Upper lobe of left lung (tissue), 4 donors: ENCODE data around the gene THOC5.

Experiments
- EP300 ChIP-seq, 4 donors: sonication (generic); formaldehyde crosslinking; IDR thresholded peaks; one replicate each; pipeline ENCODE4 v1.5.1; 2017; ENCODE audit warnings: antibody characterized with exemption in 4 of 4, control low read depth in 2 of 4
- POLR2A ChIP-seq, 4 donors: fragments of 450-650 bp; IDR thresholded peaks; one replicate each; pipeline ENCODE4 v1.5.1; 2016 to 2017; ENCODE audit warnings: antibody characterized with exemption in 4 of 4, mild to moderate bottlenecking in 2 of 4
- POLR2AphosphoS5 ChIP-seq, 2 donors: sonication (generic); formaldehyde crosslinking; IDR thresholded peaks; one replicate each; pipeline ENCODE4 v1.5.1; 2017; ENCODE audit warnings: antibody characterized with exemption in 2 of 2
- TF ChIP-seq, protein P1 (sequence below), 6 experiments: fragments of 450-650 bp in 4 of 6; fragments of 200-600 bp in 2 of 6; sonication (generic) in 2 of 6; IDR thresholded peaks; one replicate each; pipeline ENCODE4 v1.5.1; 2016 to 2019; ENCODE audit warnings: antibody characterized with exemption in 6 of 6

DNA sequence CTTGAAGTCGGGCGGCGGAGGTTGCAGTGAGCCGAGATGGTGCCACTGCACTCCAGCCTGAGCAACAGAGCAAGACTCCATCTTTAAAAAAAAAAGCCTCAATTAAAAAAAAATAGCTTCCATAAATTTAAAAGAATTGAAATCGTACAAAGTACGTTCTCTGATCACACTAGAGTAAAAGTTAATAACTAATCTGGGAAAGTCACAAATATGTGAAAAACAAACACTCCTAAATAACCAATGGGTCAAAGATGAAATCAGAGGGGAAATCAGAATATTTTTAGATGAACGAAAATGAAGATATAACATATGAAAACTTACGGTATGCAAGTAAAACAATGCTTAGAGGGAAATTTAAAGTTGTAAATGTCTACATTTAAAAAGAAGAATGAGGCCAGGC lies 53.7 kb downstream of the THOC5 start:
- no peak for TF ChIP-seq POLR2A (IDR thresholded peaks at IDR 0.05)
- TF ChIP-seq, protein P1, sequence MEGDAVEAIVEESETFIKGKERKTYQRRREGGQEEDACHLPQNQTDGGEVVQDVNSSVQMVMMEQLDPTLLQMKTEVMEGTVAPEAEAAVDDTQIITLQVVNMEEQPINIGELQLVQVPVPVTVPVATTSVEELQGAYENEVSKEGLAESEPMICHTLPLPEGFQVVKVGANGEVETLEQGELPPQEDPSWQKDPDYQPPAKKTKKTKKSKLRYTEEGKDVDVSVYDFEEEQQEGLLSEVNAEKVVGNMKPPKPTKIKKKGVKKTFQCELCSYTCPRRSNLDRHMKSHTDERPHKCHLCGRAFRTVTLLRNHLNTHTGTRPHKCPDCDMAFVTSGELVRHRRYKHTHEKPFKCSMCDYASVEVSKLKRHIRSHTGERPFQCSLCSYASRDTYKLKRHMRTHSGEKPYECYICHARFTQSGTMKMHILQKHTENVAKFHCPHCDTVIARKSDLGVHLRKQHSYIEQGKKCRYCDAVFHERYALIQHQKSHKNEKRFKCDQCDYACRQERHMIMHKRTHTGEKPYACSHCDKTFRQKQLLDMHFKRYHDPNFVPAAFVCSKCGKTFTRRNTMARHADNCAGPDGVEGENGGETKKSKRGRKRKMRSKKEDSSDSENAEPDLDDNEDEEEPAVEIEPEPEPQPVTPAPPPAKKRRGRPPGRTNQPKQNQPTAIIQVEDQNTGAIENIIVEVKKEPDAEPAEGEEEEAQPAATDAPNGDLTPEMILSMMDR (IDR thresholded peaks at IDR 0.05) = no peak
- no peak for TF ChIP-seq POLR2AphosphoS5 (IDR thresholded peaks at IDR 0.05)
- TF ChIP-seq EP300 (IDR thresholded peaks at IDR 0.05) = no peak
